Fibroblast of gingiva (primary cell): Measurements from ENCODE around the gene SPPL2A.
"Not testable (repeated sequence)": the region's sequence is repeated elsewhere in the genome, so short reads cannot be mapped to it uniquely, and the experiment has no call there.

Experiments used
- DNase-seq: peaks from one replicate; pipeline ENCODE4 v3.0.0-alpha.2; 2011; ENCODE audit warnings: low read depth

The SPPL2A gene

GRCh38 chr15:50767332-50767861 lies 1.9 kb upstream of the SPPL2A start:
- DNase-seq: peak; percentile 9

- DNase-seq: no peak
Measured at GRCh38 chr15:50764461-50765194, 878 bp downstream of the SPPL2A start.

GRCh38 chr15:50758712-50759205 lies 6.7 kb downstream of the SPPL2A start:
- no peak for DNase-seq

GRCh38 chr15:50753463-50753862 lies 12.0 kb downstream of the SPPL2A start:
- no peak for DNase-seq

- no peak for DNase-seq
Measured at GRCh38 chr15:50751394-50751793, 14.1 kb downstream of the SPPL2A start.

- DNase-seq: no peak
Measured at GRCh38 chr15:50750227-50750705, 15.2 kb downstream of the SPPL2A start.

GRCh38 chr15:50747523-50747922 lies 18.0 kb downstream of the SPPL2A start:
- DNase-seq: no peak

- DNase-seq: no peak
Measured at GRCh38 chr15:50744601-50745000, 20.9 kb downstream of the SPPL2A start.

GRCh38 chr15:50740955-50741354 lies 24.6 kb downstream of the SPPL2A start:
- DNase-seq: no peak

GRCh38 chr15:50736823-50737222 lies 28.7 kb downstream of the SPPL2A start:
- DNase-seq: no peak

GRCh38 chr15:50735156-50735555 lies 30.4 kb downstream of the SPPL2A start:
- no peak for DNase-seq

GRCh38 chr15:50726315-50726714 lies 39.2 kb downstream of the SPPL2A start:
- DNase-seq: no peak

- no peak for DNase-seq
Measured at GRCh38 chr15:50718700-50719125, 46.8 kb downstream of the SPPL2A start.

GRCh38 chr15:50712018-50712417 lies 53.5 kb downstream of the SPPL2A start:
- DNase-seq: no peak

- DNase-seq: no peak
Measured at GRCh38 chr15:50710585-50710984, 54.9 kb downstream of the SPPL2A start.

- no peak for DNase-seq
Measured at GRCh38 chr15:50707878-50708427, 57.6 kb downstream of the SPPL2A start.

GRCh38 chr15:50702762-50703334 lies 62.7 kb downstream of the SPPL2A start:
- DNase-seq: no peak

GRCh38 chr15:50698101-50698500 lies 67.4 kb downstream of the SPPL2A start:
- no peak for DNase-seq

GRCh38 chr15:50697109-50697797 lies 68.3 kb downstream of the SPPL2A start:
- no peak for DNase-seq

- DNase-seq: not testable (repeated sequence)
Measured at GRCh38 chr15:50694634-50695165, 70.8 kb downstream of the SPPL2A start.

GRCh38 chr15:50687302-50687902 lies 78.1 kb downstream of the SPPL2A start:
- DNase-seq: no peak
